Stimulated activated CD8-positive, alpha-beta memory T cell treated with anti-CD3 and anti-CD28 coated beads, Interleukin-12 subunit alpha, Interleukin-12 subunit beta, amount 100 ng/mL, for 24 hours (primary cell): ENCODE measurements around the gene DMRT3.

Experiments
- DNase-seq: peaks from one replicate; pipeline ENCODE4 v3.0.0-alpha.2; 2020; ENCODE audit errors: extremely low read depth

The DMRT3 gene, protein sequence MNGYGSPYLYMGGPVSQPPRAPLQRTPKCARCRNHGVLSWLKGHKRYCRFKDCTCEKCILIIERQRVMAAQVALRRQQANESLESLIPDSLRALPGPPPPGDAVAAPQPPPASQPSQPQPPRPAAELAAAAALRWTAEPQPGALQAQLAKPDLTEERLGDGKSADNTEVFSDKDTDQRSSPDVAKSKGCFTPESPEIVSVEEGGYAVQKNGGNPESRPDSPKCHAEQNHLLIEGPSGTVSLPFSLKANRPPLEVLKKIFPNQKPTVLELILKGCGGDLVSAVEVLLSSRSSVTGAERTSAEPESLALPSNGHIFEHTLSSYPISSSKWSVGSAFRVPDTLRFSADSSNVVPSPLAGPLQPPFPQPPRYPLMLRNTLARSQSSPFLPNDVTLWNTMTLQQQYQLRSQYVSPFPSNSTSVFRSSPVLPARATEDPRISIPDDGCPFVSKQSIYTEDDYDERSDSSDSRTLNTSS

DNA sequence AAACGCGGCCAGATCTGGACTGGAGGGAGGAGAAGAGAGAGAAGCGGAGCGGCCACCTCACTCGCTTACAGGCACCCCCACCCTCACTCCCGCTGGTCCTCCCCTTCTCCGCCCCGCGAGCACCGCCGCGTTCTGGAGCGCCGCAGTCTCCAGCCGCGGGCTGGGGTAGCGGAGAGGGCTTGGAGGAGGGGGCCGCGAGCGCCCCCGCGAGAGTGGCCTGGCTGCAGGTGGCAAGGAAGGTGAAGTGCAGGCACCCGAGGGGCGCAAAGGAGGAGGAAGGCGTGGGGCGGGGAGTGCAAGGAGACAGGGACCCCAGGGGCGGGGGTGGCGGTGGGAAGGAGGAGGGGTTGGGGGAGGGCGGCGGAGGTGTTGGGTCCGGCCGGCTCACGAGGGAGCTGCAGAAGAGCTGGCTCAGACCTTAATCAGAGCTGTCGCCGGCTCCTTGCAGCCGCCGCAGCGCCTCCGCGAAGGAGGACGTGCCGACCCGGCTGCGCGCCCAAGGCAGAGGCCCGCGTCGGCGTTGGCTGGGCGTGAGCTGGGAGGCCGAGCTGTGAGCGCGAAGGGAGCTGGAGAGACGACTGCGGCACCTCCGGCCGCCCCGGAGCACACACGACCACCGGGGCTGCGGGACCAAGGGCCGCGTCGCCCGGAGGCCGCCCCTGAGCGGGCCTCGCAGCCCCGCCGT is at the start of gene DMRT3:
DMRT3 (plus strand) TSS at position 398 of the 685 bp plus-strand sequence. CDS start 347 bp downstream, outside the sequence.
- DNase-seq = no peak

DNA sequence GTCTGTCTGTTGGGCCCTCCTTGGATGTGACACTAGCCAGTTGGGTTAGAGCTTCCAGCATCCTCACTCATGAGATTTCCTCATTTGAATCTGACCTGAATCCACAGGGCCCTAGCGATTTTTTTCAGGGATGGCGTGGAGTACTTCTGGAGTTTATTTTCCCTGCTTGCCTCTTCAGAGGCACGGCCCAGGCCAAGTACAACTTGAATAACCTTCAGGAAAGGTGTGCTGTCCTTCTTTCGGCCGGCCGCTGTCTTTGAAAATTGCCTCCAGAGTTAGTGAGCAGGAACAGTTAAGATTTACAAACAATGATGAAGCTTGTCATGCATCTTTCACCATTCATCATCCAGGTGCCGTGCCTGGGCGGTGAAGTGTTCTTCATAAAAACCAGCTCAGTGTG is 49.5 kb upstream of the DMRT3 start:
- no peak for DNase-seq

DNA sequence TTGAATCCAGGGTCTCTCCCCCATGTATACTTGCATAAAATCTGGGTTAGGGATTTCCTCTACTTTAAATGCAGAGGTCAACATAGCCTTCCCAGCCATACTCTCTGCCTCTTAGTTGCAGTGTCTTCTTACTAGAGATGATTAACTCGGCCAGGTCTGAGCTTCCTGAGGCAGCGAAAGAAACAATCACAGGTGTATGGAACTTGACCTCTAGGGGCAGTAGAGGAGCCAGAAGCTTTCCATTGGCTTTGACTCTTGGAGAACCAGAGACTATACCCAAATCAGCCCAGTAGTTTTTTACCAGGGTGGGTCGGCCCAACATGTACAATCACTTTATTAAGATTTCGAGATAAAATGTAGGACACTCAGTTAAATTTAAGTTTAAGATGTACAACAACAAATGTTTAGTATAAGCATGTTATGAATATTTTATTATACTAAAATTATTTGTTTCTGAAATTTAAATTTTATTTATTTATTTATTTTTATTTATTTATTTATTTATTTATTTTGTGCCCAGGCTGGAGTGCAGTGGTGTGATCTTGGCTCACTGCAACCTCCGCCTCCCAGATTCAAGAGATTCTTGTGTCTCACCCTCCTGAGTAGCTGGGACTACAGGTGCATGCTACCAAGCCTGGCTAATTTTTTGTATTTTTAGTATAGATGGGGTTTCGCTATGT is 48.0 kb upstream of the DMRT3 start:
- DNase-seq = no peak

DNA sequence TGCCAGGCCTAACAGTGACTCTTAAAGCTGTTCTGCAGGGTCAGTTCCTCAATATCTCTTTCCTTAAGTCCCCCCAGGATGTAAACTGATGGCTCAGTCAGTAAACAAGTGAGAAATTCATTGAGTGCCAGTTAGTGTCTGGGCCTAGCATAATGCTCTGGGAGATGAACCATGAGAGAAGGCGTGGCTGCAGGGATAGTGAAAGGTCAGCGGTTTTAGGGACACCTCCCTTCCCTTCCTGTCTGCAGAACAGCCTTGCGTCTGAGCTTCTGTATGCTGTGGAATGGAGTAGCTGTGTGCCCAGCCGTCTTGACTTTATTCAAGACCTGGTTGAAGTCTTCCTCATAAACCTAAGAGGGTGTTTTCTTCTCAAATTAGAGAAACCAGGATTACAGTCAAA is 46.7 kb upstream of the DMRT3 start:
- no peak for DNase-seq

DNA sequence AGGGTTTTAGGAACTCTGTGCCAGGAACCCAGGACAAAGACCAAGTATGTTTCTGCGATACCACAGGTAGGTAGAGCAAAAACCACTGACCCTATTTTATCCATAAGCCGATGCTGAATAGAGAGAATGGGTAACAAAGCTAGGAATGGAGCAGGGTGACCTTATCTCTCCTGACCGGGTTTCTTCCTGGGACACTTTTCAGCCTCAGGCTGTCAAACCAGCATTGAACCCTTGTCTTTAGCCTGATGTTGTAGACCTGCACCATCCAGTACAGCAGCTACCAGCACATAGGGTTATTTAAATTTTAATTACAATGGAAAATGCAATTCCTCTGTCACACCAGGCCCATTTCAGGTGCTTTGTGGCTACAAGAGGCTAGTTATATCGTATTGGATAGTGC is 43.1 kb upstream of the DMRT3 start:
- DNase-seq = no peak

DNA sequence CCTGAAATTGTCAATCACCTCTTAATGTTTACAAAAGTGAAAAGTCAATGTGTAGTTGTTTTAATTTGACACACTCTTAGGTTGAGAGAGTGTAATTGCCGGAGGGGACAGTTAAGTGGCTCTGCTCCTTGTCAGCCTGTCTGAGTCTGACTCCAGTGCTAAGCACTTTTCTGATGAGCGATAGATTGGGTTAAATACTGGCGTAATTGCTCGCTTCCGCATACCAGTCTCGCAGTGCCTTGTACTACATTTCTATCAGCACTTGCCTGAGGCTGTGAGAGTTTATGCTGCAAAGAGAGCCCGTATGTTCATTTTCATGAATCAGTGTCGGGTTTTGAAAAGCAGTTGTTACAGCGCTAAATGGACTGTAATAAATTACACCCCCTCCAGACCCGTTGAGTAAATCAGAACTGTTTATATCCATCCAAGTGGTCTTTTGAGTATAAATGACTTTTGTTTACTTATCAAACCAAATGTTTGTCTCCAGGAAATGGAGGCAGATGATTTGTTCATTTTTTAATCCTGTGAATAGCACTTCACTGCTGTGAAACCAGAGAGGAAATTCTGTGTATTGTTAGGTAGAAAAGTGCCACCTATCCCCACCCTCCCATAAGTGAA is 41.0 kb upstream of the DMRT3 start:
- no peak for DNase-seq

DNA sequence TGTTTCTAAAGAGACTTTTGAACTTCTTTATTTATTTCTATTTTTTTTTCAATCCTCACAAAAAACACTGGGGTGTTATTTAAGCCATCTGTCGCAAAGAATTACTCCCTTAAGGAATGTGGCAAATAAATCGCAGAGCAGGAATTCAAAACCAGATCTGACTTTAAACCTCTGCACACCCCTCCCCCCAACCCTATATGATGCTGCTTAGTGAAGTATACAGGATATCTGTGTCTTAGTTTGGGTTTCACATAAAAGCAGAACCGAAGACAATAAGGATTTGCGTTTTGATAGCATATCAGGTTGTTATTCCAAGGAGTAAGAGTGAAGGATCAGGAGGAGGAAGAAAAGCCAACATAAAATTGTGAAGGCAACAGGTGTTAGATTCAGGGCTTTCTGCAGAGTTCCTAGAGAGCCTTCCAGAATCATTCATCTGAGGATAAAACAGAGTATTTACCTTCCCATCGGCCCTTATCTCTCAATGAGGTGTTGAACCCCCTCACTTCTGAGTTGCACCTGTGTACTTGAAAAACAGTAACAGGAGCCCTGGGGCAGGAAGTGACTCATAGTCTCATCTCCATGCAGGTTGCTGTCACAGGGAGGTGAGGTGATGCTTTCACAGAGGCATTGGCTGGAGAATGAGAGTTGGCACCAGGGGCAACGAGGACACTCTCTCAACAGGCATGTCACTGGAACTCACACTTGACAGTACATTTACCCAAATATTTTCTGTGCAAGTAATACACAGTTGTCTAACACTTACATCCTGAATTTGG is 33.5 kb upstream of the DMRT3 start:
- no peak for DNase-seq

DNA sequence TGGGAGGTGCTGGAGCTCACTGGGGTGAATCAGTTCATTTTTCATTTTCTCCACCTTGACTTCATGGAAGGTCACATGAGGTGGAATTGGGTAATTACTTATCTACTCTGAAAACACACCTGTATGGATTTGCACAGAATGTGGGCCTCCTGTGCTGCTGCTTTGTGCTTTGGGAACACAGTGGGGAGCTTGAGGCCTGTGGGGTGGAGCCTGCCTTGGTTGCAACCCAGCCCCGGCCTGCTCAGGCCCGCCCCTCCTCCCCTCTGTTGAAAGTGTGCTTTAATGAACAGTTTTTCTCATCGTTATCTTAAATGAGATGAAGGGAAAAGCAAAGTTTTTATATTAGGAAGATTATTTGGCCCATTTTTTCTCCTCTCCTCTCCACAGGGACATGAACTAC is 28.5 kb upstream of the DMRT3 start:
- DNase-seq = no peak

DNA sequence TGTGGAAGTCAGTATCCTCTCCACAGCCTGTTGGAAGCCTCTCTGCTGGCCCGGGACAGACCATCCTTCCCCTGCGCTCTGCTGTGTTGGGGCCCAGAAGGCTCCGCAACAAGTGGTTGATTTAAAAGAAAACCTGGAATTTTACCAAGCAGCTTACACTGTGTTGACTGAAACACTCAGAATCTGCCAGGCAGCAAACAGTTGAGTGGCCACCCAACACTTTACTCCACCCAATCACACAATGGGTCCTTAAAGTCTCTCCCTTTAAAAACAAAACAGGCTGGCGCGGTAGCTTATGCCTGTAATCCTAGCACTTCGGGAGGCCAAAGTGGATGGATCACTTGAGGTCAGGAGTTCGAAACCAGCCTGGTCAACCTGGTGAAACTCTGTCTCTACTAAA is 28.0 kb upstream of the DMRT3 start:
- no peak for DNase-seq

DNA sequence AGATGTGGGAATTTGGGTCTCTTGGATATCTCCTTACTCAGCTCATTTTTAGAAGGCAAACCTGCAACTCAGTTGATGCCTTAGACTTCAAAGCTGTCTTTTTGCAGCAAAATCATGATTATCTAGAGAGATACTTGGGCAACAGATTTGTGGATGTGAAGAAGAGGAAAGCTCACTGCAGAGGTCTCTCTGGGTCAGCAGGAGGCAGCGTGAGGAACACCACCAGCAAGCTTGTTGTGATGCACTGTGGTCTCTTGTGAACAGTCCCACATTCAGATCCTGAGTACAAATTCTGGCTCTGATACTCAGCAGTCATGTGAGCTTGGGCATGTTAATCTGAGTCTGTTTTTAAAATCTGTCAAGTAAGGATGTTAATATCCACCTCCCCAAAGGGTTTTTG is 26.3 kb upstream of the DMRT3 start:
- DNase-seq = no peak

DNA sequence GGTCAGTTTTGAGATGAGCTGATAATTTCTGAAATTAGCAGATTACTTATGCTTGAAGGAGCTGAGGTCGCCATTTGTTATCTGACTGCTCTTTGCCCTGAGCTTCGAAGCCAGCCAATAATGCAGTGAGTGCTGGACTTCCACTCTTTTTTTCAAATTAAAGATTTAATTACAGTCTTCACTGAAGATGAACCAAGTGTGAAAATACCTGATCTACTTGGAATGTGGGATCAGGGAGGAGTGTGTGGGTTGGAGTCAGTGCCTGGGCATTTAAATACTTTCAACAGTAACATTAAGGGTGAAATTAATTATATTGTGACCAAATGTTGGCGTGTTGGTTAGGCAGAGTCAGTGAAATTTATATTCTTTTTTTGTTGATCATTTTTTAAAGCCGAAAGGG is 23.9 kb upstream of the DMRT3 start:
- DNase-seq = no peak

DNA sequence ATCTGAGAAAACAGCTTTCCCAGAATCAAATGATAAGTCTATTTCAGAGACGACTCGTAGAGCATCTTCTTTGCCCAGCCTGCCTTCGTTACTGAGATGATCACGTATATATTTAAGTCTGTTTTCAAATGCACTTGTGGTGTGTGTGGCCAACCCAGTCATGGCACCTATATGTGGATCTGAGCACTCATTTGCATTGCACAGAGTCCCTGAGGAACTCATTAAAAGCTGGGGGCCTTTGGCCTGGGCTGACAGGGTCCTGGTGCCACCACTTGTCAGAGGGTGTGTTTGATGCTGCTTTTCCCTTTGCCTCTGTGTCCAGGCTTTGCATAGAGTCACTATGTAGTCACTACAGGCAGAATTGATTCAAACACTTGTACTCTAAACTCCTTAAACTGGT is 17.4 kb upstream of the DMRT3 start:
- DNase-seq = no peak

DNA sequence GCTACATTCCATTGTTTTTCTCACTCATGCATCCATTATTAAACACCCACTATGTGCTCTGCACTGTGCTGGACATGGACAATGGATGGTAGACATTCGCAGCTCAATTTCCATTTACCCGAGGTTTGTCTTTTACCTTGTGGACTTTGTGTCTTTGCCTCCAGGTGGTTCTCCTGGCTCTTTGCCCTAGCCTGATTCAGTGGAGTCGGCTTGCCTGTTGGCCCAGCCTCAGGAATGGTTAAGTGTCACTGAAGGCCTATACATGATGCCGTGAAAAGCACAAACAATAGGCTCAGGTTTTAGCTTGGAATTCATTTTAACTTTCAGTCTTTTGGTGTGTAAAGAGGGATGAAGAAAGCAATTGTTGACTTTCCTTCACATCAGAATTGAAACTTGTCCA is 16.5 kb upstream of the DMRT3 start:
- no peak for DNase-seq

DNA sequence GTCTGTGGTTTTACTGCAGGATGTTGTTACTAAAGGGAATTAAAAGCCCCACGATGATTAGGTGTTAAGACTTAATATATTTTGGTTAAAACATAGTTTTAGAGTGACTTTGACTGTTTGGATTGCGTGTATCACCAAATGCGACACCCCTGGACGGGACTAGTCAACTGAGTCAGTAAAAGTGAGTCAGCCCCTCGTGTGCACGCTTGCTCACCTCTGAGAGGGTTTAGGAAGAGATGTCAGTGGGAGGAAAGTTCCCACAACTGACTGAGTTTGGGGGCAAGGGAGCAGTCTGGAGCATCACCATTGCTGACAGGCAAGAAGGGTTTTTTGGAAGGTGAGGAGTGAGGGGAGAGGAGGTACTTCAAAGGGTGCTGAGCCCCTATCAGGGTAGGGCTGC is 14.4 kb upstream of the DMRT3 start:
- DNase-seq = no peak

DNA sequence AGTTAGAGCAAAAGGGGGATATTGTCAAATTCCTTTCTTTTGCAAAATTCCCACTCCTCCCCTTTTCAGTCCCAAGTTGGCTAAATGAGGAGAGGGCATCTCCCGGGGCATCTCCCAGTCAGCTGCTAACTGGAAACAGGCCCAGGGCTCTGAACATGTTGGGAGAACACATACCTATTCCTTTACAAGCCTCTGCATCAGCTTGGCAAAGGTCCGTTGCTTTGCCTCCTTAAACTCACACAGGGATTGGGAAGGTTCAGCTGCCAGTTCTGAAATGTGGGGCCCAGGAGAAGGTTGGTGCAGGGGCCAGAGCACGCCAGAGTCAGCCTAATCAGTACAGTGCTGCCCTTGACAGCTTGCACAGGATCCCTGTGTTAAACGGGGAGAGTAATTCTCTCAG is 11.0 kb upstream of the DMRT3 start:
- no peak for DNase-seq

DNA sequence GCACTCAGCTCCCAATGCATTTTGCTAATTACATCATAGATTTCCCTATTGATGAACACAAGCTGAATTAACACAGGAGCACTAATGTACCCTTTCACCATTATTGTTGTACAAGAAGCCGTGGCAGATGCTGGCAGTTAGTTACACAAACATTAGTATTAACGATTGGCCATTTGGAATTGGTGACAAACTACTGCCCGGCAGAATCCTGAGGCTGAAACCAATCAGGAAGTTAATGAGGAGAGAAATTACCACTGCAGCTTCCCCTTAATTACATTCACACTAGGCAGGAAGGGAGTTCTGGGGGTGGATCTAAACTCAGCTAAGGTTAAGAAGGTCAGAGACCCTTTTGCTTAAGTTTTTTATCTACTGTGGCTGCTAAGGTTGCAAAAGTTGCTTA is 9.6 kb upstream of the DMRT3 start:
- DNase-seq = no peak

DNA sequence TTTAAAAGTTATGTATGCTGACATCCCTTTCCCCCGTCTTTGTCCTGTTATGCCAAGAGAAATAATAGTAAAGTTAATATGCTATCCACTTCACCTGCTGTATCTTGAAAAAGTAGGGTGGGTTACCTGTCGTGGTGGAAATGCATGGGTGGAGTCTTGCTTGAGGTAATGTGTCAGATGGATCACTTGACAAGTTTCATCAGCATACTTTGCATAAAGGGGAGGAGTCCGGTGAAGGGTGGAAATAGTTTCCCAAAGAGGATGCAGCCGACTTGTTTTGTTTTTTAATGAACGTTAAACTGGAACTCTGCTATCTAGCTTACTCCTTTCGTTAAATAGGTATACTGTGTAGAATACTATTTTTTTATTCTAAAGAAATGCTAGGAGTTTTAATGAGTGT is 9.0 kb upstream of the DMRT3 start:
- no peak for DNase-seq

DNA sequence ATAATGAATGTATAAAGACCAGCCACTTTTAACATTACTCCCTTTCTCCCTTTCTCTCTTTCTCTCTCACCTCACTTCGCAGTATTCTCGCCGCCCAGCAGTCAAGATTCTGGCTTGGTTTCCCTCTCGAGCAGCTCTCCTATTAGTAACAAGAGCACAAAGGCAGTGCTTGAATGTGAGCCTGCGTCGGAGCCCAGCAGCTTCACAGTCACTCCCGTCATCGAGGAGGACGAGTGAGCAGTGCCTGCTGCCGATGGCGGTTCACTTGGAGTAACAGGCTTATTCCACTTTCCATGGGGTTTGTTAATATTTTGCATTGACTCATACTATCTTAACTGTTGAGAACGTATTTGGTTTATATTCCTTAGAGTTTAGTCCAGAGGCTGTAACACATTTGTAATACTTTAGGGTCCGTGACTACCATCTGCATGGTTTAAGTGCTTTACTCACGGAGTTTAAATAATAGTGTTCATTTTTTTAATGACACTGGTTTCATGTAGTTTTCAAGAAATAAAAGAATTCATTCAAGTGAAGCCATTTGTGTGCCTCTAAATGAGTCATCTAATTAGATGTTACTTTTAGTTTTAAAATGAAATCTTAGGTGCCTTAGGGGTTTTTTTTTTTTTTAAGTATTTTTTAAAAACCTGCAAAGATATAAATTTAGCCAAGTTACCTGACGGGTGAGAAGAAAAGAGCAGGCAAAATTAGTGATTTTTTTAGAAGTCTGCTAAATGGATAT is 8.4 kb upstream of the DMRT3 start:
- DNase-seq = no peak

DNA sequence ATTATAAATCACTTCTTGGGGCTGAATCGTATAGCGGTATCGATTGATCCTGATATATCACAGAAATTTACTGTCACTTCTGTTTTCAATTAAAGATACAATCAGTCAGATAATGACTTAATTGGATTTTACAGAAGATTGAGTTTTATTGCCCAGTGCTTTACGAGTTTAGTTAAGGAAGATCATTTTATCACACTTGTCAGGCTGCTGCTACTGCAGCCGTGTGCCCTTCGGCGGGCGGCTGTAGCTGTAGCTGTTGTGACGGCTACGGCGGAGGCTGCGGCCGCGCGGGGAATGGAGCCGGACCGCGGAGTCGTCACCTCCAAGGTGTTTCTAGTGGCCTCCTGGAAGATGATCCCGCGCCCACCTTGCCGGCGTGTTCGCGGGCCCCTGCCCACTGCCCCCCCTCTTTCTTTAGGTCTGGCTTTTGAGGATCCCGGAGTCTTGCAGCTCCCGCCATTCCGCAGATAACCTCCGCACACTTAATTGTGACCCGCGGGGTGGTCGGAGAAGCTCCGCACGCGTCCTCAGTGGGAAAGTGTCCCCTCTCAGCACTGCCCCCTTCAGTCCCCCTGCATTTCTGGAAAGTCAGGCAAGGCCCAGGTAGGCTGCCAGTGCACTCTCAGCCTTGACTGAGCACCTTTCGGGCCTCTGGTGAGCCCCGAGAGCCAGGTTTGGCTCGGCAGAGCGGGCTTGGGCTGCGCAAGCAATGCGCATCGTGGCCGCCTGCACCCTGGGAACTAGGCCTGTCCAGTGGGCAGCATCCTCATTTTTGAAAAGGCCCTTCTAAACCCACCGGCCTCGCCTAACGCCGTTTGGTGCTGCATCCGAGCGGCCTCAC is 6.9 kb upstream of the DMRT3 start:
- DNase-seq = no peak
